Measurements from ENCODE around the gene EEF2KMT.

DNA sequence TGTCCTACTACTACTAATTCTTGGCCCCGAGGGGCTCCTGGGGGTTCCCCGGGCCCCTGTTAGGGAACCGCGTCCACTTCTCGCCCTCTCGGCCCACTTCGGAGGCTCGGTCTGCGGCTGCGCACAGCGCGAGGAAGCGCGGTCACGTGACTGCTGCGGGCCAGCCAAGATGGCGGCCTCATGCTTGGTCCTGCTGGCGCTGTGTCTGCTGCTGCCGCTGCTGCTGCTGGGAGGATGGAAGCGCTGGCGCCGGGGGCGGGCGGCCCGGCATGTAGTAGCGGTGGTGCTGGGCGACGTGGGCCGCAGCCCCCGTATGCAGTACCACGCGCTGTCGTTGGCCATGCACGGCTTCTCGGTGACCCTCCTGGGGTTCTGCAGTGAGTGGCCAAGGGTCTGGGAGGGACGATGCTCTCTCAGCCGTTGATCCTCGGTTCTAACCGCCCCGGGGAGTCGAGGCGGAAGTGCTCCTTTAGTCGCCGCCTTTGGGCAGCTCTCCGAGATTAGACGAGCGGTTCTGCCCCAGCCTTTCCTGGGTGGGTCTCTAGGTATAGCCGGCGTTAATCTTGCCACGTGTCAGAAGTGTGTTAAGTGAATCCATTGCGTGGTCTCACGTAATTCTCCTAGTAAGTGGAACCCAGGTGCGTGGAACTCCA, 25.8 kb downstream of the EEF2KMT start, which contains the start of gene ALG1:
- TF ChIP-seq, protein P1, sequence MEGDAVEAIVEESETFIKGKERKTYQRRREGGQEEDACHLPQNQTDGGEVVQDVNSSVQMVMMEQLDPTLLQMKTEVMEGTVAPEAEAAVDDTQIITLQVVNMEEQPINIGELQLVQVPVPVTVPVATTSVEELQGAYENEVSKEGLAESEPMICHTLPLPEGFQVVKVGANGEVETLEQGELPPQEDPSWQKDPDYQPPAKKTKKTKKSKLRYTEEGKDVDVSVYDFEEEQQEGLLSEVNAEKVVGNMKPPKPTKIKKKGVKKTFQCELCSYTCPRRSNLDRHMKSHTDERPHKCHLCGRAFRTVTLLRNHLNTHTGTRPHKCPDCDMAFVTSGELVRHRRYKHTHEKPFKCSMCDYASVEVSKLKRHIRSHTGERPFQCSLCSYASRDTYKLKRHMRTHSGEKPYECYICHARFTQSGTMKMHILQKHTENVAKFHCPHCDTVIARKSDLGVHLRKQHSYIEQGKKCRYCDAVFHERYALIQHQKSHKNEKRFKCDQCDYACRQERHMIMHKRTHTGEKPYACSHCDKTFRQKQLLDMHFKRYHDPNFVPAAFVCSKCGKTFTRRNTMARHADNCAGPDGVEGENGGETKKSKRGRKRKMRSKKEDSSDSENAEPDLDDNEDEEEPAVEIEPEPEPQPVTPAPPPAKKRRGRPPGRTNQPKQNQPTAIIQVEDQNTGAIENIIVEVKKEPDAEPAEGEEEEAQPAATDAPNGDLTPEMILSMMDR (IDR thresholded peaks at IDR 0.05; ENCODE audit: low read length), result no peak
- TF ChIP-seq EZH2 (IDR thresholded peaks at IDR 0.05; ENCODE audit: borderline replicate concordance, low read length), result no peak

Measured in OCI-LY1 (cell line).